Right lobe of liver (tissue), 6 donors: ENCODE data around the gene CD46. TPM values are rescaled to one million over a fixed set of nuclear protein-coding genes. Genes with fewer than 3 reads are reported as not detected.

Experiments used
- ATAC-seq, 4 donors: fragments of 200-7000 bp; cut with Tn5 transposase; one replicate each; pipeline ENCODE4 v1.9.1; 2020; ENCODE audit warnings: mild to moderate bottlenecking in 4 of 4, moderate library complexity in 4 of 4
- DNase-seq, 3 donors: peaks; one replicate each; pipeline ENCODE4 v3.0.0-alpha.2; 2020
- H3K27ac ChIP-seq, 3 donors: fragments of 200-600 bp; one replicate each; pipeline ENCODE4 v1.8.0; 2022
- H3K27me3 ChIP-seq, 2 donors: fragments of 200-600 bp; one replicate each; pipeline ENCODE4 v1.8.0; 2022
- H3K36me3 ChIP-seq, 4 donors: fragments of 200-600 bp; sonication (generic) in 1 of 4; one replicate each; pipeline versions ENCODE4 v1.5.1 to v1.8.0; 2017 to 2022; ENCODE audit warnings: control low read depth in 1 of 4
- H3K4me1 ChIP-seq, 4 donors: fragments of 200-600 bp; sonication (generic) in 1 of 4; one replicate each; pipeline versions ENCODE4 v1.5.1 to v1.8.0; 2017 to 2022; ENCODE audit warnings: control low read depth in 1 of 4
- H3K4me3 ChIP-seq, 3 donors: fragments of 200-600 bp; one replicate each; pipeline ENCODE4 v1.8.0; 2022
- H3K9me3 ChIP-seq, 4 donors: fragments of 200-600 bp; sonication (generic) in 1 of 4; one replicate each; pipeline versions ENCODE4 v1.5.1 to v1.8.0; 2017 to 2022; ENCODE audit warnings: control low read depth in 1 of 4
- POLR2A ChIP-seq: fragments of 450-650 bp; IDR thresholded peaks from one replicate; pipeline ENCODE4 v1.6.1; 2017; ENCODE audit warnings: antibody characterized with exemption, mild to moderate bottlenecking
- WGBS: methylation state at CpG from one replicate; pipeline ENCODE4 v1.1.6; 2018; ENCODE audit warnings: low coverage, low lambda C conversion rate; ENCODE audit not compliant: insufficient coverage; ENCODE audit errors: missing lambda C conversion rate; 5-methylcytosine and 5-hydroxymethylcytosine counted together
- intact Hi-C, 2 donors: fragments of 100-400 bp; cut with DNase I; formaldehyde crosslinking; loops; one replicate each; pipeline versions ENCODE4 v1.11.2 to v1.14.1; 2022
- total RNA-seq, 6 experiments: library from RNA; depleted of rRNA in 2 of 6; stranded (reverse); fragments of >200 nt in 2 of 6; fragmentation: NEBNext Ultra II Directional in 3 of 6; extraction: Animal tissue kit (Norgen Biotek cat#: 25700) in 3 of 6; gene quantifications; one replicate each; pipeline versions ENCODE4 v1.1.0 to v1.2.4, GENCODE V29; 2016 to 2023
- TF ChIP-seq, protein P1 (sequence below), 4 donors: fragments of 200-600 bp in 3 of 4; fragments of 450-650 bp in 1 of 4; IDR thresholded peaks; one replicate each; pipeline versions ENCODE4 v1.5.1 to v1.8.0; 2016 to 2022; ENCODE audit warnings: antibody characterized with exemption in 4 of 4, mild to moderate bottlenecking in 2 of 4
- donor health status: DM: no; HTN: yes; CAD: no.
- donor health status: DM: no; HTN: no; CAD: no.
- donor health status: DM: no; HTN: no; CAD: no.
- donor health status: DM: no; HTN: yes; CAD: no.
- donor health status: DM: no; HTN: yes; CAD: no.

The CD46 gene
- total RNA-seq, 6 experiments from 2014 or later = 99.3 to 133 (median 114) TPM

DNA sequence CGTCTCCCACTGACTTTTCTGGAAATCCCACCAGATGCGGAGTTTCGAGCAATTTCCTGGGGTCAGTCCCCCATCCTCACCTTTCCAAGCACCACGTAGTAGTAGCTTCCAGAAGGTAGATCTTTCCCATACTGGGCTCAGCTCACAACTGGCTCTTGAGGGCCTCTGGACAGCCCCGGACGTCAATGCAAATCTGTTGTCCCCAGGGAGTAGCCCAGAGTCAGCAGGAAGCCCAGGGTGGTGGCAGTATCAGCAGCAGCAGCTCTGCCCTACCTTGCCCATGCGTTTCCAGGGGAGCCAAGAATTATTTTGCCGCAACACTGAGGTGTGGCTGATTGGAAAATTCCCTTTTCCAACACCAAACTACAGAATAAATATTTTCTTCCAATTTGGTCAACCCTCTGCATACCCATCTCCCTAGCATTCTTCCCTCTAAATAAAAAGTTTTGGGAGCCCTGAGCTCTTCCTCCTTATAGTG lies 70.3 kb downstream of the CD46 start:
- peak overlapping the region; percentile 52 to 66 (median 64) for H3K4me3 ChIP-seq
- H3K27ac ChIP-seq = peak overlapping the region; percentile 53 to 99 (median 97)
- peaks cover 0 to 29% (median 13%) of the 10 kb centered on the region in 4 donors for H3K36me3 ChIP-seq
- intact Hi-C loops = no loop called here
- H3K4me1 ChIP-seq = peaks cover 0 to 74% (median 22%) of the 10 kb centered on the region in 4 donors
- DNase-seq = peak in 1 of 3 donors; percentile 48
- TF ChIP-seq, protein P1, sequence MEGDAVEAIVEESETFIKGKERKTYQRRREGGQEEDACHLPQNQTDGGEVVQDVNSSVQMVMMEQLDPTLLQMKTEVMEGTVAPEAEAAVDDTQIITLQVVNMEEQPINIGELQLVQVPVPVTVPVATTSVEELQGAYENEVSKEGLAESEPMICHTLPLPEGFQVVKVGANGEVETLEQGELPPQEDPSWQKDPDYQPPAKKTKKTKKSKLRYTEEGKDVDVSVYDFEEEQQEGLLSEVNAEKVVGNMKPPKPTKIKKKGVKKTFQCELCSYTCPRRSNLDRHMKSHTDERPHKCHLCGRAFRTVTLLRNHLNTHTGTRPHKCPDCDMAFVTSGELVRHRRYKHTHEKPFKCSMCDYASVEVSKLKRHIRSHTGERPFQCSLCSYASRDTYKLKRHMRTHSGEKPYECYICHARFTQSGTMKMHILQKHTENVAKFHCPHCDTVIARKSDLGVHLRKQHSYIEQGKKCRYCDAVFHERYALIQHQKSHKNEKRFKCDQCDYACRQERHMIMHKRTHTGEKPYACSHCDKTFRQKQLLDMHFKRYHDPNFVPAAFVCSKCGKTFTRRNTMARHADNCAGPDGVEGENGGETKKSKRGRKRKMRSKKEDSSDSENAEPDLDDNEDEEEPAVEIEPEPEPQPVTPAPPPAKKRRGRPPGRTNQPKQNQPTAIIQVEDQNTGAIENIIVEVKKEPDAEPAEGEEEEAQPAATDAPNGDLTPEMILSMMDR (IDR thresholded peaks at IDR 0.05) = no peak
- TF ChIP-seq POLR2A = no peak
- ATAC-seq = no peak
- H3K27me3 ChIP-seq = no peaks in the 10 kb centered on the region
- WGBS = 71% methylated on average over 8 of the region's 8 CpGs
- no peaks in the 10 kb centered on the region for H3K9me3 ChIP-seq

DNA sequence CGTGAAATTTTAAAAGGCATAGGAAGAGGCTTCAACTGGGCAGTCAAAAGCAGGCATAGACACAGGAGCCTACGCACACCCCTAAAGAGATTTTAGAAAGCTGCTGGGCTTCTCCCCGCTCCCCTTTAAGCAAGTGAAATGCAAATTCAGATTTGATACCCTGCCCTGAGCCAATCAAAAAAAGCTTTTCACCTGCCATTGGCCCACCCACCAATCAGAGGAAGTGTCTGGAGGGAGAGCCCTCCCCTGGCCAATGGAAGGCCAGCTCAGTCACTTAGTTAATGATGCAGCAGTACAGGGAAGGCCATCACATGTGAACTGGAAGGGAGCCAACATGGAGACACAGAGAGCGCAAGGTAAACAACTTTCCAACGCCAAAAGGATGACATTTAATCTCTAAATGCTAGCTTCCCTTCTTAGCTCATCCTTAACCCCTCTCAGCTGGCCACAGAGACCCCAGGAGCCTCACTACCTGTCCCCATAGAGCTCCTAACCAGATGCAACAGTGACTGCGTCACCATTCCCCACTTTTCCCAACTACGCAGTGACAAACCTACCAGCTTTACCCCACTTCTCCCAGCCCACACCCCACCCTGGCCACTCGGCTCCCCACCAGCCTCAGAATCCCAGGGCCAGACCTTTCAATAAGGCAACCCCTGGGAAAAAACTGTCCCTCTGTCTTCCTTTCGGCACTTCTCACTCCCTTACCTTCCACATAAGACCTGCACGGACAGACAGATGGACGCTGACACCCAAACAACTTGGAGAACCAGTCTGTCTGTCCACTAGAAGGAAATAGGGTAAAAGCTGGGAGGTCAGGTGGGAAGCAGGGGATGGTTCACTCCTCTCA lies 71.0 kb downstream of the CD46 start:
- ATAC-seq = peak; percentile 63 to 79 (median 73)
- peak overlapping the region; percentile 97 to 99 (median 97) for H3K27ac ChIP-seq
- intact Hi-C loops = no loop called here
- peak; percentile 81 to 94 (median 86) for DNase-seq
- peaks cover 0 to 22% (median 10%) of the 10 kb centered on the region in 4 donors for H3K36me3 ChIP-seq
- peaks cover 0 to 74% (median 28%) of the 10 kb centered on the region in 4 donors for H3K4me1 ChIP-seq
- peak; percentile 50 for TF ChIP-seq POLR2A
- TF ChIP-seq, protein P1 (IDR thresholded peaks at IDR 0.05) = no peak
- no peaks in the 10 kb centered on the region for H3K27me3 ChIP-seq
- H3K9me3 ChIP-seq = no peaks in the 10 kb centered on the region
- peak overlapping the region; percentile 52 to 66 (median 64) for H3K4me3 ChIP-seq
- WGBS = 10% methylated on average over 11 of the region's 11 CpGs

DNA sequence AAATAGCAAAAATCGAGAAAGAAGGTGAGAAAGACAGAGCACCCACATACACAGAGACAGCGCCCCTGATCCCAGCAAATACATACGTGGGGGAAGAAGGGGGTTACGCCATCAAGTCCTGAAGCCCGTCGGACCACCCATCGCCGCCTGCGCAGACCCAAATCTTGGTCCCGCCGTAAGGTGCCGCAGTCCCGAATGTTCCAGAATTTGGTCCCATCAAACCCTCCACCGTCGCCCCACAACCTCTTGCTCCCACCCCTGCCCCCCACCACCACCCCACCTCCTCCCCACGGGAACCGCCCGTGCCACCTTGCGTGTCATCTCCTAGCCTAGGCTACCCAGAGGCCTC lies 71.7 kb downstream of the CD46 start:
- DNase-seq (no peak), ATAC-seq (peak in 2 of 4 donors; percentile 0 to 37)
- Histone ChIP-seq H3K4me1 (peaks cover 0 to 78% (median 31%) of the 10 kb centered on the region in 4 donors), H3K36me3 (peaks cover 0 to 18% (median 9%) of the 10 kb centered on the region in 4 donors), H3K27ac (peak overlapping the region; percentile 97 to 99 (median 97)), H3K9me3 (no peaks in the 10 kb centered on the region), H3K27me3 (no peaks in the 10 kb centered on the region), H3K4me3 (peak overlapping the region; percentile 52 to 66 (median 64))
- no peak for TF ChIP-seq POLR2A
- TF ChIP-seq, protein P1 (IDR thresholded peaks at IDR 0.05) = no peak
- intact Hi-C loops = no loop called here
- 18% methylated on average over 6 of the region's 19 CpGs for WGBS

DNA sequence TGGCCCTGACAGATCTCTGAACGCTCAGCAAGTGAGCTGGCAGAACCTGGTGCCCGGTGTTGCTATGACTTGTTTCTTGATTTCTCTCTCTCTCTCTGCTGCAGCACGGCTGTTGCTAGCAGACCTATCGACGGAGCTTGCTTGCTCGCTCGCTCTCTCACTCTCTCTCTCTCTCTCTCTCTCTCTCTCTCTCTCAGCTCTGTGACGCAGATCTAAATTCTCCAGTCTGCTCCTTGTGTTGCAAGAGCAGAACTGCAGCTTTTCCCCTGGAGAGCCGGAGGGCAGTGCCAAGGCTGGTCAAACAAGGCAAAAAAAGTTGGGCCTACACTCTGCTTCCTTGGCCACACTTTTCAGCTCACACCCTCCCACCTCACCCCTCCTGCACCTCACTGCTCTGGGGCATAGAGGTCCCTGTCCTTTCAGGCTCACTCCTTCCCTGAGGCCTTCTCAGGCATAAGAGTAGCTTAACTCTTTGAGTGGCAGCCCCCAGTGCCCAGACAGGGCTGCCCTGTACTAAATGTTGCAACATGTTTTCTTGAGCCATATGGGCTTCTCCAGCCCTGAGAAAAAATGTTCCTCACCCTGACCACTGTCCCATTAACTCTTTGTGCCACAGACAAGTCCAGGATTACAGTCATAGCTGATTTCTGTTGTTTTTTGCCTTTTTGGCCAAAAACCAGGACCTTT lies 72.2 kb downstream of the CD46 start:
- Histone ChIP-seq H3K4me3 (peak overlapping the region; percentile 52 to 66 (median 64)), H3K27me3 (no peaks in the 10 kb centered on the region), H3K4me1 (peaks cover 0 to 79% (median 31%) of the 10 kb centered on the region in 4 donors), H3K27ac (peak overlapping the region; percentile 97 to 99 (median 97)), H3K9me3 (no peaks in the 10 kb centered on the region), H3K36me3 (peaks cover 0 to 13% (median 6%) of the 10 kb centered on the region in 4 donors)
- ATAC-seq (peak; percentile 54 to 71 (median 63)), DNase-seq (peak; percentile 79 to 92 (median 91))
- intact Hi-C loops = no loop called here
- WGBS = 3% methylated on average over 8 of the region's 9 CpGs
- TF ChIP-seq, protein P1 (IDR thresholded peaks at IDR 0.05) = peak; percentile 38 to 72 (median 40)
- peak; percentile 83 for TF ChIP-seq POLR2A
